Transverse colon (tissue), 3 donors: Measurements from ENCODE around the gene KIF1A.

Experiments used
- CTCF ChIP-seq, 5 experiments: fragments of 200-600 bp in 3 of 5; fragments of 450-650 bp in 2 of 5; sonication (generic) in 3 of 5; IDR thresholded peaks; 1 replicate in 2 of 5; 2 replicates in 3 of 5; pipeline ENCODE4 v1.5.1; 2016 to 2017; ENCODE audit warnings: antibody characterized with exemption in 5 of 5, inconsistent platforms in 3 of 5, mild to moderate bottlenecking in 2 of 5, moderate library complexity in 1 of 5
- EP300 ChIP-seq: sonication (generic); formaldehyde crosslinking; IDR thresholded peaks from one replicate; pipeline ENCODE4 v1.6.1; 2017; ENCODE audit warnings: antibody characterized with exemption, low read depth
- POLR2A ChIP-seq: fragments of 450-650 bp; IDR thresholded peaks from one replicate; pipeline ENCODE4 v1.6.1; 2016; ENCODE audit warnings: antibody characterized with exemption, mild to moderate bottlenecking, moderate library complexity

- TF ChIP-seq CTCF (IDR thresholded peaks at IDR 0.05) (no peak), POLR2A (no peak), EP300 (no peak)
These were observed 799 bp upstream of the KIF1A start for GRCh38 chr2:240820607-240821428.
